ENCODE measurements around the gene ZNRF1. TPM values are rescaled to one million over a fixed set of nuclear protein-coding genes. Genes with fewer than 3 reads are reported as not detected.

ZNRF1 gene
- total RNA-seq, 1 donor from 2014 or later = 12.9 TPM

DNA sequence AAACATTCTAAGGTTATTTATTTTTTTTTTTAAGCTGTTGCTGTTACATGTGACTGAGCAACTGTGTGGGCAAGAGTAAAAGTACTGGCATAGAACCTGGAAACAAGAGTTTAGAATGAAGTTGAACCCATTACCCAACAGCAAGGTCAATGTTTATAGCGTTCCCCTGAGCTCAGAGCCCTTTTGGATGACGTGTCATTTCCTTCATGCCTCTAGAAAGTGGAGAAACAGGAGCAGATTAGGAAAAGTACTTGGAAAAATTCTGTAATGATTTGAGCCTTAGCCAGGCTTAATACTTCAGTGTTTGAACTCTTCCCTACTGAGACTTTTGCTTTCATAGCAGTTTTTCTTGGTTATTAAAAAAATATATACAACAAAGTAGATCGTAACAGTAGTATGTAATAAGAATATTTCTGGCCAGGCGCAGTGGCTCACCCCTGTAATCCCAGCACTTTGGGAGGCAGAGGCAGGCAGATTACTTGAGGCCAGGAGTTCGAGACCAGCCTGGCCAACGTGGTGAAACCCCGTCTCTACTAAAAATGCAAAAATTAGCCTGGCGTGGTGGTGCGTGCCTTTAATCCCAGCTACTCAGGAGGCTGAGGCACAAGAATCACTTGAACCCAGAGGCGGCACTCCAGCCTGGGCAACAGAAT, 27.5 kb downstream of the ZNRF1 start:
- peak; percentile 87 for DNase-seq (ENCODE audit: low read depth)

GRCh38 chr16:75026892-75027391, 28.1 kb downstream of the ZNRF1 start:
- DNase-seq (ENCODE audit: low read depth) = no peak

GRCh38 chr16:75027520-75028300, 28.9 kb downstream of the ZNRF1 start:
- DNase-seq (ENCODE audit: low read depth) = peak; percentile 60

GRCh38 chr16:75028544-75029135, 29.8 kb downstream of the ZNRF1 start:
- DNase-seq (ENCODE audit: low read depth) = no peak

GRCh38 chr16:75029854-75030253, 31.0 kb downstream of the ZNRF1 start:
- peak; percentile 56 for DNase-seq (ENCODE audit: low read depth)

DNA sequence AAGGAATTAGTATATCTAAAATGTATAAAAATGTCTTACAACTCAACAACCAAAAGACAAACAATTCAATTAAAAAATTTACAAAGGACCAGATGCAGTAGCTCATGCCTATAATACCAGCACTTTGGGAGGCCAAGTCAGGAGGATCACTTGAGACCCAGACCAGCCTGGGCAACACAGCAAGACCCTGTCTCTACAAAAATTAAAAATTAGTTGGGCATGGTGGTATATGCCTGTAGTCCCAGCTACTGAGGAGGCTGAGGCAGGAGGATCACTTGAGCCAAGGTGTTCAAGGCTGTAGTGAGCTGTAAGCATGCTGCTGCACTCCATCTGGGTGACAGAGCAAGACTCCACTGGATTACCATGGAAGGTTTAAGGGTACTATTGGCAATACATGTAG, 33.8 kb downstream of the ZNRF1 start:
- no peak for DNase-seq (ENCODE audit: low read depth)

DNA sequence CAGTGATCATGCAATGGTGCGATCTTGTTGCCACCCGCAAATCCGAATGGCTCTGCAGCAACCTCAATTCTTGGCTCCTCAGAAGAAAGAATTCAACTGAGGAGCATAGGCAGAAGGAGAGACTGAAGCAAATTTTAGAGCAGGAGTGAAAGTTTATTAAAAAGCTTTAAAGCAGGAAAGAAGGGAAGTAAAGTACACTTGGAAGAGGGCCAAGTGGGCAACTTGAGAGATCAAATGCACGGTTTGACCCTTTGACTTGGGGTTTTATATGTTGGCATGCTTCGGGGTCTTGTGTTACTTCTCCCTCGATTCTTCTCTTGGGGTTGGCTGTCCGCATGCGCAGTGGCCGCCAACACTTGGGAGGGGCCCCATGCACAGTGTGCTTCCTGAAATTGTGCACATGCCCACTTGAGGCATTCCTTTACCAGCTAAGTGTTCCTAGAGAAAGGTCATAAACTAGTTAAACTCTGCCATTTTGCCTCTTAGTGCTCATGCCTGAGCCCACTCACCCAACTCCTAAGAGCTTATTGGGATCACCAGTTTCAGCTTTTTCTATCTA, 36.7 kb downstream of the ZNRF1 start:
- no peak for DNase-seq (ENCODE audit: low read depth)

DNA sequence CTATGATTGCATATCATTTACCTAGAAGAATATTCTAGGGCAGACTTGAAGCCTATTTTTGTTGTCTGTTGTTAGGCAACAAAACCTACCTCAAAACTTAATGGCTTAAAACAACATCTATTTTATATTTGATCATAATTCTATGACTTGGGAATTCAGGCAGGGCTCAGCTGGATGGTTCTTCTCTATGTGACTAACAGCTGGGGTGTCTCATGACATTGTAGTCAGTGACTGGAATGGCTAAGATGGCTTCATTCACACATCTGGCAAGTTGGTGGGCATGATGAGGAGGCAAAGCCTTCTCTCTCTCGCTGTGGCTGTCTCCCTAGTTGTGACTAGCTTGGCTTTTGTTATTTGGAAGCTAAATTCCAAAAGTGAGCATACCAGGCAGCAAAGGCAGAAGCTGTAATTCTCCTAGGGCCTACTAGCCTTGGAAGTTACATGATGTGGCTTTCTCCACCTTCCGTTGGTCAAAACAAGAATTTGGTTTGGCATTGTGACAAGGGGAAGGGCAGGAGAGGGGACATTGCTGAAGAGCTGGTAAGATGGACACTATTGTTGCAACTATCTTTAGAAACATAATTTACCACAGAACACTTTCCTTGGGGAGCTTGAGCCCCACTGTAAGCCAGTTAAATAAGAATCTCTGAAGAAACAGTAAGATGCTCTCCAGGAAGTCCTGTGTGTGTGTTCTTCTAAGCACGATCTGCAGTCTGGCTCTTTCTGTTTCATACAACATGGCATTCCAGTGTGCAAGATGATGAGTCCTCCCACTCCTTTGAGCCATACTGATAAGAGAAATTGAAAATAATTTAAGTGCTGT, 39.4 kb downstream of the ZNRF1 start:
- no peak for DNase-seq (ENCODE audit: low read depth)

DNA sequence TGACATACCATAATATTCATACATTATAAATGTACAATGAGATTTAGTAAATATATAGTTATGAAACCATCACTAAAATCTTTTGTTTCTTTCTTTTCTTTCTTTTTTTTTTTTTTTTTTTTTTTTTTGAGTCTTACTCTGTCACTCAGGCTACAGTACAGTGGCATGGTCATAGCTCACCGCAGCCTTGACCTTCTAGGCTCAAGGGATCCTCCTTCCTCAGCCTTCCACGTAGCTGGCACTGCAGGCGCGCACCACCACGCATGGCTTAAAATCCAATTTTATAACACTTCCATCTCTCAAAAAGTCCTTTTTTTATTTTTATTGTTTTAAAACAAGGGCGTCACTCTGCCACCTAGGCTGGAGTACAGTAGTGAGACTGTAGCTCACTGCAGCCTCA, 41.1 kb downstream of the ZNRF1 start:
- DNase-seq (ENCODE audit: low read depth) = no peak

- DNase-seq (ENCODE audit: low read depth) = no peak
Observed at GRCh38 chr16:75042426-75043174, 43.8 kb downstream of the ZNRF1 start.

GRCh38 chr16:75043175-75043895, 44.5 kb downstream of the ZNRF1 start:
- peak; percentile 60 for DNase-seq (ENCODE audit: low read depth)

DNA sequence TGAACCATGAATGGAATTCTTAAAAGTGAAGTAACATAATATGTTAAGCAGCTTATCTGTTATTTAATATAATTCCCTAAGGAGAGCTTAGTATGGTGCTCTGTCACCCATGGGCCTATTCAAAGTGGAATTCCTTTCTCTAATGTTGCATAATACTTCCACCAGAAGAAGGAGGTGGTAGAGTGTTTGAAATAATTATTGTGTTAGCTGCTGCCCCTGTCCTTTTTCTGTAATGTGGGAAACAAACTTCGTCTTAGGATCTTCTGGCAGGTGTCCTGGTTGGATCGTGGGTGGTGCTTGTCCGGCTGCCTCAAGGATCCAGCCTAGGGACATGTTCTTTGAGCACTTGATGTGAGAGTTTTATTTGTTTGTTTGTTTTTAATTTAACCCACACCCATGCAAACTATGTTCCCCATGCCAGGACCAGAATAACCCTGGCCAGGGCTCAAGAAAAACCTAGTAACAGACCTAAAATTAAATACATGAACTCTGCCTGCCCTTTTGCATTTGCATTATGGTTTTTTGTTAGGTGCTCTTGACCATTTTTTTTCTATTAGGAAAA, 46.1 kb downstream of the ZNRF1 start:
- peak; percentile 85 for DNase-seq (ENCODE audit: low read depth)

DNA sequence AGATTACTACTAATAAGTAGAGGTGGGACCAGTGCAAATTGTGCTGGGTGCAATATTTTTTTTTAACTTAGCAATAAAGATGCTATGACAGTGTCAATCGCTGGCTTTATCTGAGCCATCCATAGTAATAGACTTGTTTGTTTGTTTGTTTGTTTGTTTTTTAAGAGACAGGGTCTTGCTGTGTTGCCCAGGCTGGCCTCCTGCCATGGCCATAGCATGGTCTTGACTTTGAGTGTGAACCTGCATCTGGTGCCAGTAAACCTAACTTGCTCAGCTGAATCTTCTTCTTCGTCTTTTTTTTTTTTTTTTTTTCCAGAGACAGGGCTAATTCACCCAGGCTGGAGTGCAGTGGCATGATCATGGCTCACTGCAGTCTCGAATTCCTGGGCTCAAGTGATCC, 46.6 kb downstream of the ZNRF1 start:
- no peak for DNase-seq (ENCODE audit: low read depth)

DNA sequence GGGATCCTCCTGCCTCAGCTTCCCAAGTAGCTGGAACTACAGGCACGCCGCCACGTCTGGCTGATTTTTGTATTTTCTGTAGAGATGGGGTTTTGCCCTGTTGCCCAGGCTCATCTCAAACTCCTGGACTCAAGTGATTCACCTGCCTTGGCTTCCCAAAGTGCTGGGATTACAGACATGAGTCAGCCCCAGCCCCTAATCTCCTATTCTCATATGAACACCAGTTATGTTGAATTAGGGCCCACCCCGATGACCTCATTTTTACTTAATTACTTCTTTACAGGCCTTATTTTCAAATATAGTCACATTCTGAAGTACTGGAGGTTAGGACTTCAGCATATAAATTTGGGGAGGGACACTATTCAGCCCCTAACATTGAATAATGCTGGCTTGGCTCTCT, 49.2 kb downstream of the ZNRF1 start:
- DNase-seq (ENCODE audit: low read depth) = no peak

DNA sequence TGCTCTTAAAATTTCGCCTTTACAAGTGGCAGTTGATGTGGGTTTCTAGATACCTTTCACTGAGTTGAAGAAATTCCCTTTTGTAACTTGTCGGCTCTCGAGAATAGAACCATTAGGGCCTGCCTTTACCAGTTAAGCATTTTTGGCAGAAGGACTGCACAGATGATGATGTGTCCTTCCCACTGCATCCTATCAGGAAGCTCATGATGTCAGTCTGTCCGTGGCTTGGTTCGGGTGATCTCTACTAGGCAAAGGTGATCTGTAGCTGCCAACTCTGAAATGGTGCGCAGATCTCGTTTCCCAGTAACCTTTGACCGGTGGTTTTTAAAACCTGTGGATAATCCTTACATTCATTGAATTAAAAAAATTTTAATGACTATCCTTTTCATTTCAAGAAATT, 49.7 kb downstream of the ZNRF1 start:
- DNase-seq (ENCODE audit: low read depth) = no peak

GRCh38 chr16:75052481-75053202, 53.8 kb downstream of the ZNRF1 start:
- no peak for DNase-seq (ENCODE audit: low read depth)

- peak; percentile 18 for DNase-seq (ENCODE audit: low read depth)
Observed at GRCh38 chr16:75053791-75054555, 55.1 kb downstream of the ZNRF1 start.

GRCh38 chr16:75054556-75054947, 55.7 kb downstream of the ZNRF1 start:
- no peak for DNase-seq (ENCODE audit: low read depth)

Data from renal cortical epithelial cell (primary cell).